SK-N-SH treated with all-trans-retinoic acid at 6 μM for 48 hours (cell line): Measurements from ENCODE around the gene MED20.

Source experiments
- ARNTL ChIP-seq: fragments of 450-650 bp; formaldehyde crosslinking; IDR thresholded peaks from 2 replicates; pipeline ENCODE4 v1.5.0; 2020; ENCODE audit warnings: low read depth, mild to moderate bottlenecking, moderate library complexity, borderline replicate concordance
- OSR1 ChIP-seq: fragments of 250-450 bp; sonication (Bioruptor Pico); IDR thresholded peaks from 2 replicates; pipeline ENCODE4 v1.8.0; 2022; ENCODE audit warnings: moderate library complexity, mild to moderate bottlenecking, inconsistent platforms
- SNAI2 ChIP-seq: fragments of 250-450 bp; sonication (Bioruptor Pico); IDR thresholded peaks from 2 replicates; pipeline ENCODE4 v1.5.0; 2020; ENCODE audit warnings: mild to moderate bottlenecking, moderate library complexity
- ZFP30 ChIP-seq: fragments of 450-650 bp; formaldehyde crosslinking; IDR thresholded peaks from 2 replicates; pipeline ENCODE4 v1.5.0; 2022; ENCODE audit warnings: mild to moderate bottlenecking, moderate library complexity
- TF ChIP-seq, protein P1 (sequence below): fragments of 250-450 bp; sonication (Bioruptor Pico); IDR thresholded peaks from 2 replicates; pipeline ENCODE4 v1.8.0; 2020; ENCODE audit warnings: mild to moderate bottlenecking, moderate library complexity, borderline replicate concordance

DNA sequence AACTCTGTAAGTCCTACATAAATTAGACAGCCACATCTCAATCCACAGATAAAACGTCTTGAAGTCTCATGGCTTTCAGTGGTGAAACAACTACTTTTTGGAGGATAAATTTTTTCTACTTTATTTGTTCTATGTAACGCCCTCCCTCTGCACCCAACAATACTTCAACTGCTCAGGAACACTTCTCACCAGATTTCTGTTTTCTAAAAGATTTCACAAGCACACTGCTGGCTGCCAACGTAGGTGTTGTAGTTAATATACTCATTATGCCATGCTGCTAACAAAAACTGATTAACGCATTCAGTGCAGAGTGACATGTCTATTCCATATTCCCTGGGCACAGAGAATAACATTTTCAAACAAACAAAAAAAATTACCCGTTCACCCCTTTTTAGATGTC is 36.0 kb downstream of the MED20 start:
- TF ChIP-seq, protein P1, sequence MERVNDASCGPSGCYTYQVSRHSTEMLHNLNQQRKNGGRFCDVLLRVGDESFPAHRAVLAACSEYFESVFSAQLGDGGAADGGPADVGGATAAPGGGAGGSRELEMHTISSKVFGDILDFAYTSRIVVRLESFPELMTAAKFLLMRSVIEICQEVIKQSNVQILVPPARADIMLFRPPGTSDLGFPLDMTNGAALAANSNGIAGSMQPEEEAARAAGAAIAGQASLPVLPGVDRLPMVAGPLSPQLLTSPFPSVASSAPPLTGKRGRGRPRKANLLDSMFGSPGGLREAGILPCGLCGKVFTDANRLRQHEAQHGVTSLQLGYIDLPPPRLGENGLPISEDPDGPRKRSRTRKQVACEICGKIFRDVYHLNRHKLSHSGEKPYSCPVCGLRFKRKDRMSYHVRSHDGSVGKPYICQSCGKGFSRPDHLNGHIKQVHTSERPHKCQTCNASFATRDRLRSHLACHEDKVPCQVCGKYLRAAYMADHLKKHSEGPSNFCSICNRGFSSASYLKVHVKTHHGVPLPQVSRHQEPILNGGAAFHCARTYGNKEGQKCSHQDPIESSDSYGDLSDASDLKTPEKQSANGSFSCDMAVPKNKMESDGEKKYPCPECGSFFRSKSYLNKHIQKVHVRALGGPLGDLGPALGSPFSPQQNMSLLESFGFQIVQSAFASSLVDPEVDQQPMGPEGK (CRISPR knock-in tag) = no peak
- TF ChIP-seq ZFP30 (no peak), OSR1 (no peak), SNAI2 (no peak), ARNTL (no peak)
